Right atrium auricular region (tissue), 2 donors: Measurements from ENCODE around the gene IFI27L1. TPM values are rescaled to one million over a fixed set of nuclear protein-coding genes. Genes with fewer than 3 reads are reported as not detected.

Source experiments
- DNase-seq: peaks from one replicate; pipeline ENCODE4 v3.0.0-alpha.2; 2019; ENCODE audit warnings: low spot score
- H3K27ac ChIP-seq, 2 donors: fragments of 200-600 bp; sonication (generic); 1 replicate in 1 of 2; 2 replicates in 1 of 2; pipeline ENCODE4 v1.5.1; 2016 to 2019
- H3K27me3 ChIP-seq, 2 donors: fragments of 200-600 bp; sonication (generic); one replicate each; pipeline versions ENCODE4 v1.5.1 to v1.6.0; 2017 to 2019
- H3K36me3 ChIP-seq: fragments of 200-600 bp; sonication (generic); one replicate; pipeline ENCODE4 v1.5.1; 2016
- H3K4me1 ChIP-seq, 2 donors: fragments of 200-600 bp; sonication (generic); one replicate each; pipeline versions ENCODE4 v1.5.1 to v1.6.0; 2017 to 2019
- H3K4me3 ChIP-seq, 2 donors: fragments of 200-600 bp; sonication (generic); 1 replicate in 1 of 2; 2 replicates in 1 of 2; pipeline ENCODE4 v1.5.1; 2017 to 2019; ENCODE audit warnings: mild to moderate bottlenecking in 1 of 2, moderate library complexity in 1 of 2
- H3K9me3 ChIP-seq, 2 donors: fragments of 200-600 bp; sonication (generic); one replicate each; pipeline ENCODE4 v1.5.1; 2019
- total RNA-seq, 2 donors: library from RNA; depleted of rRNA; stranded (reverse); fragments of >200 nt; gene quantifications; one replicate each; pipeline ENCODE4 v1.1.0, GENCODE V29; 2016
- TF ChIP-seq, protein P1 (sequence below), 2 donors: fragments of 200-600 bp; sonication (generic); IDR thresholded peaks; one replicate each; pipeline ENCODE4 v1.5.1; 2019; ENCODE audit warnings: antibody characterized with exemption in 2 of 2

The IFI27L1 gene
- total RNA-seq, 2 donors from 2014 or later = 13.8 to 21.1 TPM

DNA sequence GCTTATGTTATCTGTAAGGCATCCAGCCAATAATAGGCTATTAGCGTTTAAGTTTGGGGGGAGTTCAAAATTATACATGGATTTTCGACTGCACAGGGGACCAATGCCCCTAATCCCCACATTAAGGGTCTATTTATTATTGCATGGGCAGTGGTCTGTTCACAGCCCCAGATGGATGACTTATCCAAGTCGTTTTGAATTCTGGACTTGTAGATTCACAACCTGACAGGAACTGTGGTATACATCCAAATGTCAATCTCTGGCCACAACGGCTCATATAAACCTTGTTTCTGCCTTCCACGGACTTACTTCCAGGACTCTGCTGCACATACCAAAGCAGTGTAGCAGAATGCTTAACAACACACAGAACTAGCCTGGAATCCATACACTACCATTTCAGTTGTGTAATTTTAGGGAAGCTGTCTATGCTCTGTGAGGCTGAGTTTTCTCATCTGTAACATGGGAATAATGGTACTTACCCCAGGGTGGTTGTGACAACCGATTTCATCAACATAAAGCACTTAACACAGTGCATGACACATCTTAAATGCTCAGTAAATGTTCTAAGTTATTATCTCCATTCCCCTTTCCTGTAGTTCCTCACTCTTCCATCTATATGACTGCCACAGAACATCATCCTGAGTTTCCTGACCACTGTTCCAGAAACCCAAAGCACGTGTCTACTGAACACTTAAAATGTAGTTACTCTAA, 3.8 kb upstream of the IFI27L1 start:
- no peaks in the 10 kb centered on the region for H3K27me3 ChIP-seq
- H3K4me1 ChIP-seq = peaks cover 0 to 52% of the 10 kb centered on the region in 2 donors
- no peak overlapping the region for H3K27ac ChIP-seq
- peaks cover 18% of the 10 kb centered on the region for H3K36me3 ChIP-seq
- DNase-seq = no peak
- TF ChIP-seq, protein P1, sequence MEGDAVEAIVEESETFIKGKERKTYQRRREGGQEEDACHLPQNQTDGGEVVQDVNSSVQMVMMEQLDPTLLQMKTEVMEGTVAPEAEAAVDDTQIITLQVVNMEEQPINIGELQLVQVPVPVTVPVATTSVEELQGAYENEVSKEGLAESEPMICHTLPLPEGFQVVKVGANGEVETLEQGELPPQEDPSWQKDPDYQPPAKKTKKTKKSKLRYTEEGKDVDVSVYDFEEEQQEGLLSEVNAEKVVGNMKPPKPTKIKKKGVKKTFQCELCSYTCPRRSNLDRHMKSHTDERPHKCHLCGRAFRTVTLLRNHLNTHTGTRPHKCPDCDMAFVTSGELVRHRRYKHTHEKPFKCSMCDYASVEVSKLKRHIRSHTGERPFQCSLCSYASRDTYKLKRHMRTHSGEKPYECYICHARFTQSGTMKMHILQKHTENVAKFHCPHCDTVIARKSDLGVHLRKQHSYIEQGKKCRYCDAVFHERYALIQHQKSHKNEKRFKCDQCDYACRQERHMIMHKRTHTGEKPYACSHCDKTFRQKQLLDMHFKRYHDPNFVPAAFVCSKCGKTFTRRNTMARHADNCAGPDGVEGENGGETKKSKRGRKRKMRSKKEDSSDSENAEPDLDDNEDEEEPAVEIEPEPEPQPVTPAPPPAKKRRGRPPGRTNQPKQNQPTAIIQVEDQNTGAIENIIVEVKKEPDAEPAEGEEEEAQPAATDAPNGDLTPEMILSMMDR (IDR thresholded peaks at IDR 0.05) = no peak
- peak overlapping the region; percentile 9 to 14 for H3K4me3 ChIP-seq
- peaks cover 5 to 15% of the 10 kb centered on the region in 2 donors for H3K9me3 ChIP-seq

DNA sequence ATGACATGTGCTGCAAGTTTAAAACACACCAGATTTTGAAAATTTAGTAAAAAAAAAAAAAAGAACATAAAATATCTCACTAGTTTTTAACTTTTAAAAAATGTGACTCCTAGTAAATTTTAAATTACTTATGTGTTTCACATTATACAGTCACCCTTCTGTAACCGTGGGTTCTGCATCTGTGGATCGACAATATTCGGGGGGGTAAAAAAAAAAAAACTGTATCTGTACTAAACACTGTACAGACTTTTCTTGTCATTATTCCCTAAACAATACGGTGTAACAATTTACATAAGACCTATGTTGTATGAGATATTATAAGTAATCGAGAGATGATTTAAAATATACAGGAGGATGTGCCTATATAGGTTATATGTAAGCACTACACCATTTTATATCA, 3.3 kb upstream of the IFI27L1 start:
- Histone ChIP-seq H3K4me1 (peaks cover 0 to 52% of the 10 kb centered on the region in 2 donors), H3K4me3 (peak overlapping the region; percentile 96 to 98), H3K9me3 (peaks cover 5 to 15% of the 10 kb centered on the region in 2 donors), H3K36me3 (peaks cover 18% of the 10 kb centered on the region), H3K27me3 (no peaks in the 10 kb centered on the region), H3K27ac (no peak overlapping the region)
- TF ChIP-seq, protein P1 (IDR thresholded peaks at IDR 0.05) = no peak
- DNase-seq = no peak

DNA sequence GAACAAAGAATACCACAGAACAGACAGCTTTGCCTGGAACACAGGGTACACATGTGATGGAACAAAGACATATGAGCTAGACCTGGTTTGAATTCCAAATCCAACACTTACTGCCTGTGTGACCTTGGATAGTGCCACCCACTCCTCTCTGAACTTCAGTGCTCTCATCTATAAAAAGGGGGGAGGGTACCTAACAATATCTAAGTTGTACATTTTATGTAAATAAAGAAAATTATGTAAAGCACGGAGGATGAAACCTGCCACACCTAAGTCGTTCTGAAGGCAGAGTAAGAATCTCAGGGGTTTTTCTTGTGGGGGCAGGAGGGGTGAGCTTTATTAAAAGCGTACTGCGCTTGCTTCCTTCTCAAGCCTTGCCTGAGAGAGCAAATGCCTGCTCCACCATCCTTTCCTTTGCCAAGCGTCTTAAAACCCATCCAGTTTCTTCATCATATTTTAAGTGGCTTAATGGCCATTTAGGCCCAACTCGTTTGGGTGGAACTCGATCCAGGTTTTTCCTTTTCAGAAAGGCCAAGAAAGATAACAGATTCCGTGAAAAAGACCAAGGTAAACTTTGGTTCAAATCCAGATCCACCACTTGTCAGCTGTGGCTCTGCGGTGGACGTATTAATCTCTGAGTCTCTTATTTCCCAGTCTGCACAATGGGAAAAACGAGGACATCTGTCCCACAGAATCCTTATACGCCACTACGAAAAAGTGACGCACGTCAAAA, 1.1 kb upstream of the IFI27L1 start:
- peak overlapping the region; percentile 96 to 98 for H3K27ac ChIP-seq
- no peak for DNase-seq
- H3K4me1 ChIP-seq = peaks cover 0 to 52% of the 10 kb centered on the region in 2 donors

DNA sequence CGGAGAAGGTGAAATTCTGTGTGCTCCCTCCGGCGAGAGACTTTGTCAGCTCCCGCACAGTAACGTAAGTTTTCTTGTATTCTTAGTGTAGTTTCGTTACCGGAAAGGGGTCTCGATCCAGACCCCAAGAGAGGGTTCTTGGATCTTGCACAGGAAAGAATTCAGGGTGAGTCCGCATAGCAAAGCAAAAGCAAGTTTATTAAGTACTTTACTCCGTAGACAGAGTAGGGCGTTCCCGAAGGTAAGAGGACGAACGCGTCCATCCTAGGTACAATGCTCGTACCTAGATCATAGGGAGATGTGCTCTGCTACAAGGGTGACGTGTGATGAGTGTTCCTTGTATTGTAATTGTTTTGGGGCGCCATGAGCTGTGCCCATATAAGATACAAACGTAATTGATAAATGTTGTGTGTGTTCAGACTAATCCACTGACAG, 293 bp downstream of the IFI27L1 start:
- Histone ChIP-seq H3K9me3 (no peaks in the 10 kb centered on the region), H3K36me3 (peaks cover 18% of the 10 kb centered on the region), H3K27ac (peak overlapping the region; percentile 96 to 98), H3K27me3 (no peaks in the 10 kb centered on the region), H3K4me1 (peaks cover 0 to 46% of the 10 kb centered on the region in 2 donors), H3K4me3 (peak overlapping the region; percentile 96 to 98)
- TF ChIP-seq, protein P1 (IDR thresholded peaks at IDR 0.05) = no peak
- DNase-seq = no peak

More for the DNA sequence above, 1.1 kb upstream of the IFI27L1 start:
- peaks cover 18% of the 10 kb centered on the region for H3K36me3 ChIP-seq
- H3K27me3 ChIP-seq = no peaks in the 10 kb centered on the region
- peaks cover 0 to 4% of the 10 kb centered on the region in 2 donors for H3K9me3 ChIP-seq
- TF ChIP-seq, protein P1 (IDR thresholded peaks at IDR 0.05) = no peak
- H3K4me3 ChIP-seq = peak overlapping the region; percentile 96 to 98

DNA sequence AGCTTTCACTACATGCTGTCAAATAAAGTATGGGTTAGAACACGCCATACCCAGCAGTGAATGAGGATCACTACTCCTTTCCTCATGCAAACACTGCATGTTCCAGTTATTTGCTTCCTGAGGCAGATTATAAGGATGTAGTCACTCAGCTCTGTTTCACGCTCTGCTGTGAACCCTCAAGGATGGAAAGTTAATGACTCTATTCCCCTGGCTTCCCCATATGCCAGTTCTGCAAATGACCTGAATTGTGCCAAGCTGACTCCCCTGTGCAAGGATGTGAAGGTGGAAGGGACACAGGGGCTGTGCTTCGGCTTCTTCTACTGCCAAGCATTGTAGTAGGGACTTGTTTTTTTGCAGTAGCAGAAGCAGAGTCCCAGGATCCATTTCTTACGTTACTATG, 6.8 kb downstream of the IFI27L1 start:
- Histone ChIP-seq H3K4me1 (no peaks in the 10 kb centered on the region), H3K9me3 (no peaks in the 10 kb centered on the region), H3K27me3 (no peaks in the 10 kb centered on the region), H3K4me3 (no peak overlapping the region), H3K27ac (no peak overlapping the region), H3K36me3 (no peaks in the 10 kb centered on the region)
- TF ChIP-seq, protein P1 (IDR thresholded peaks at IDR 0.05) = no peak
- DNase-seq = peak; percentile 34
